HG03520 (cell line): Measurements from ENCODE around the gene DLX2.
"Not testable (repeated sequence)": the region's sequence is repeated elsewhere in the genome, so short reads cannot be mapped to it uniquely, and the experiment has no call there.

Experiments
- ATAC-seq: cut with Tn5 transposase; IDR thresholded peaks from one replicate; pipeline ENCODE4 v1.9.1; 2021; ENCODE audit warnings: mild to moderate bottlenecking, moderate library complexity; ENCODE audit not compliant: unreplicated experiment

The DLX2 gene

DNA sequence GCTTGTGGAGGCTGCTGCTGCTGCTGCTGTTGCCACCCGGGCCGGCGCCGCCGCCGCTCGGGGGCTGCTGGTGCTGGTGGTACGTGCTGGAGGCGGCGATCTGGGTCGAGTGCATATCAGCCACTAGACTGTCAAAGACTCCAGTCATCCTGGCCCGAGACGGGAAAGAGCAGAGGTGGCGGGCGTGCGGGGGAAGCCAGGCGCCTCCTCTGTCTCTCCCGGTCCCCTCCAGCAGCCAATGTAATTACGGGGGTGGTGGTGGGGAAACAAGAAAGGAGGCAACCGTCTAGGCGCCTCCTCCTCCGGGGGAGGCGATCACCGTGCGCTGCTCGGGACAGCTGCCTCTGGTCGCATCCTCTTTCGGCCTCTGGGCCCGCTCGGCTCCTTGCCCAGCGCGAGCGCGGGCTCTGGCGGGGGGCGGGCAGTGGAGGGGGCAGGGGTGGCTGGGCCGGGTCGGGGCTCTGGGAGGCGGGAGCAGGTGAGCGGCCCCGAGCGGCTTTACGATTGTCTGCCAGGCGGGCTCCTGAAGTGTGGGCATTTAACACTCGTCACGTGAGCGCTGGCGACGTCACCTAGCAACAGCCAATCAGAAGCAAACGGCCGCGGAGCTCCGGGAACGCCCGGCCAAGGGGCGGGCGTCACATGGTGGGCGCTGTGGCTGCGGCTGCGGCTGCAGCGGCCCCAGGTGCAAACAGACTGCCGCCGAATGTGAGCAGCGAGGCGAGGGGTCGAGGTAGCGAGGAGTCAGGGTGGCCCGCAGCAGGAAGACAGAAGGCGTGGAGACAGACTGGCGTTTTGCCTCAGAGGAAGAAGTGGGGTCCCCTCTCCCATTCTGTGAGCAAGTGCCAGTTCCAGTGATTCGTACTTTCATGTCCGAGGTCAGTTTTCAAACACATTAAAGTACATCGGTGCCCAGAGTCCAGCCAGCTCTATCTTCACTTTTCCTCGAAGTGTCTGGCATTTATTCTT is at the start of gene DLX2:
Gene DLX2, minus strand, starts transcription at position 510 of the 969 bp plus-strand sequence. Its CDS starts 362 bp downstream, at position 148.
- ATAC-seq, result peak; percentile 67

DNA sequence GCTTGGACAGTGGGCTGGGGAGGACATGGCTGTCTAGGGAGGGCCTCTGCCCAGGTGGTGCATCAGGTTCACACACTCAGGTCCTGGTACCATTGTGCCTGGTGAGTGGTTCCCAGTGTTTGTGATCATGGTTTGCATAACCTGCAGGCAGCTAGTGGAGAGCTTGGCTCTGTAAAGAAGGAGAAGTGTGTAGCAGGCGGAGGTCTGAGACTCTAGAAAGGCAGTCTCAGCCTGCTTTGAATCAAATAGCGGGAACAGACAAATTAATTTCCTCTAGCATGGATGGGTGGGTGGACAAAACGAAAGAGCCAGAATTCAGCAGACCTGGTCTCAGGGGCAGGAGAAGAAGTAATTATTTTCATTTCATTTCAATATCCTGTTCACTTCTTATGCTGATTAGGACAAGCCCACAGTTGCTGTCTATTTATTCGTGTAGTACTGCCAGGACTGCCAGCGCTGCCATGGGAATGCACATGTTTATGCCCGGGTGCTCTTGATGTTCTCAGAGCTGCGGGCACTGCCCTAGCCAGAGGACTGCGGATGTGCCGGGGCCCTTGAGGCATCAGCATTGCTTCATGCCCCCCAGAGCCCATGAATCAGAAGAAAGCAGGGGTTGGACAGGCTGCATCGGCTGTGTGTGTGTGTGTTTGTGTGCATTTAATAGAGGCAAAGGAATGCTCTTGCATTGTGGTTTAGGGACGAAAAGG is 45.4 kb upstream of the DLX2 start:
- ATAC-seq, result no peak

DNA sequence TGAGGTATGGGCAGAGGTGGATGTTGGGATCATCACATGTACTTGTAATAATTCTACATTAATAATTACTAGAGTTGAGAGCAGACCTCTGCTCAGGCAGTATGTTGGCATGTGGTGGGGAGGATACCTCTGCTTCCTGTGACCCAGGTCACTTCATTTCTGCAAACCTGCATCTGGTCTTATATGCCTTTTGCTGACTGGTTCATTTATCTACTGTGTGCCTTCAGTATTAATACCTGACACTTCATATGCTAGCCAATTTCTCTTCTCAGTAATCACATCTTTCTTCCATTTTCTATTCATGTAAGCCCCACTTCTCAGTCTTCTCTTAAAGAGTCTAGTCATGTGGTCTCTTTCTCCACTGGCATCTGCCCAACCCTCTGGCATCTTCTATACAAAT is 41.1 kb upstream of the DLX2 start:
- no peak for ATAC-seq

DNA sequence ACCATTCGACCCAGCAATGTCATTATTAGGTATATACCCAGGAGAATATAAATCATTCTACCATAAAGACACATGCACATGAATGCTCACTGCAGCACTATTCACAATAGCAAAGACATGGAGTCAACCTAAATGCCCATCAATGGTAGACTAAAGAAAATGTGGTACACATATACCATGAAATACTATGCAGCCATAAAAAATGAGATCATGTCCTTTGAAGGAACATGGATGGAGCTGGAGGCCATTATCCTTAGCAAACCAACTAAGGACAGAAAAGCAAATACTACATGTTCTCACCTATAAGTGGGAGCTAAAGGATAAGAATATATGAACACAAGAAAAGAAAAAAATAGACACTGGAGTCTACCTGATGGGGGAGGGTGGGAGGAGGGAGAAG is 36.0 kb upstream of the DLX2 start:
- not testable (repeated sequence) for ATAC-seq

DNA sequence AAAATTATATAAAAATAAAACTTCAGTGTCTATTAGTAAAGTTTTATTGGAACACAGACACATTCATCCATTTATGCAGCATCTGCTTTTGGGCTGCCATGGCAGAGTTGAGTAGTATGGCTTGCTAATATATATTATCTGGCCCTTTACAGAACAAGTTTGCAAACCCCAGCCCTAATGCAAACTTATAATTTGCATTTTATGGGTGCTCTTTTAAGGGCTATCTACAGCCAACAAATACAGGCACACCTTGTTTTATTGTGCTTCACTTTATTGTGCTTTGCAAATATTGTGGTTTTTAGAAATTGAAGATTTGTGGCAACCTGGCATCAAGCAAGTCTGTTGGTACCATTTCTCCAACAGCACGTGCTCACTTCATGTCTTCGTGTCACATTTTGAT is 35.2 kb upstream of the DLX2 start:
- no peak for ATAC-seq

DNA sequence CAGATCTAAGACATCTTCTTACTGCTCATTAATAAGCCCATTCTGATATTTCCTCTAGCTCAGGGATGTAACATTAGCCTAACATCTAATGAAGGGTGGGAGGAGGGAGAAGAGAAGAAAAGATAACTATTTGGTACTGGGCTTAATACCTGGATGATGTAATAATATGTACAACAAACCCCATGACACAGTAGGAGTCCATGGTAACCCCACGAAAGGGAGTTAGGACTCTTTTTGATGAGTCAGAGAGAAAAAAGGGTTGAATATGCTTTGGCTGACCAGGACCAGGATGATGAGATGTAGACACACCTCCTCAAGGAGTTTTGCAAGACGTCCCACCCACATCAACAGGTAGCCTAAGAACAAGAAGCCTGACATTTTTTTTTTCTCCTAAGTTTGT is 34.4 kb upstream of the DLX2 start:
- ATAC-seq, result no peak

DNA sequence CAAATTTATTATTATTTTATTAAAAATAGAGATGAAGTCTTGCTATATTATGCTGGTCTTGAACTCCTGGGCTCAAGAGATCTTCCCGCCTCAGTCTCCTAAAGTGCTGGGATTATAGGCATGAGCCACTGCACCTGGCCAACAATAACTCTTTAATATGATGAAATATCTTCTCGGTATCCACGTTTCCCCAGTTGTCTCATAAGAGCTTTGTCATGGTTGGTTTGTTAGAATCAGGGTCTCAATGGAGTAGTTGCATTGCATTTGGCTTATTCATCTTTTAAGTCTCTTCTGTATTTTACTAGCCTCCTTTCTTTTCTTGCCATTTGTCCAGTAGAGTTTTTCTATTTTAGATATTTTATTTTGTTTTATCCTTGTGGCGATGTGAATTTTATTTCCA is 32.7 kb upstream of the DLX2 start:
- ATAC-seq, result no peak

DNA sequence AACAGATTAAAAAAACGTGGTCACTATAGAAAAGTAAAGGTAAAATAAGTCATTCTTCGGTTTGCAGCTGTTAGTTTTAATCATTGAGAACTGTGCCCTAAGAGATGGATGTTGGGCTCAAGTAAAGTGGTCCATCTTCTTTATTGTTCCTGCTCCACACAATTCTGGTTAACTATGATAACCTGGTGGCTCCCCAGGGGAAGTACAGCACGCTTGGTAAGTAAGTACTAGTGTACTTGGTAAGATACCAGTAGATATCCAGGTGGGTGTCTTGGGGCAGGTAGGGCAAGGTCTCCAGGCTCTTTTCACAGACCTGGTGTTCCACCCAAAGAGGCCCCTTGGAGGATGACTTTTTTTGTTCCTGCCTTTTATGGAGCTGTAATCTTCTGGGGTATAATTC is 31.6 kb upstream of the DLX2 start:
- ATAC-seq, result no peak

DNA sequence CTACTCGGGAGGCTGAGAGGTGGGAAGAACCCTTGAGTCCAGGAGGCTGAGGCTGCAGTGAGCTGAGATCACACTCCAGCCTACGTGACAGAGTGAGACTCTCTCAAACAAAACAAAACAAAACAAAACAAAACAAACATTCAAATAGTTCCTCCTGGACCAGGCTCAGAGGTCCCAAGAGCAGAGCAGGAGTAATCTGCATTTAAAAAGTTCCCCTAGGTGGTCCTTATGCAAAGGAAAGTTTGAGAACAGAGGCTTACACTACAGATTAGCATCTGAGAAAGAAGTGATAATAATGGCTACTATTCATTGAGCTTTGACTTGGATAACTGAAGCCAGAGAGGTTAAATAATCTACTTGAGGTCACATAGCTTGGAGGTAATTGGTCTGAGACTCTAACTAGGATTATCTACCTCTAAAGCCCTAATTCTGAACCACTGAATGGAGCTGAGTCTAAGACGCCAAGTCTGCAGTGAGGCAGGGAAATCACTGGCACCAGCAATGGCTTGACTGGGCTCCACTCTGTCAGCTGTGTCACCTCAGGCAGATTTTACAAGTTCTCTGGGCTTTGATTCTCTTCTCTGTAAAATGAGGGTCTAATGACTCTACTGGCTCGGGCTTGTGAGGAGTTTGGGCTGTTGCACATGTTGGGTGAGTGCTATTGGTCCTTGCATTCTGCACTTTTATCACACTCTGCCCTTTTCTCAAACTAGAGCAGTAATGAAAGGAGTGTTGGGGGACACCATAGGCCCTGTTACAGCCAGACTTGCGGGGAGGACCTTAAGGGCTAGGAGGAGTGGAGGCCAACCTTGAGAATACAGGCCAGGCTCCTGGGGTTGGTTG is 29.2 kb upstream of the DLX2 start:
- ATAC-seq, result no peak

DNA sequence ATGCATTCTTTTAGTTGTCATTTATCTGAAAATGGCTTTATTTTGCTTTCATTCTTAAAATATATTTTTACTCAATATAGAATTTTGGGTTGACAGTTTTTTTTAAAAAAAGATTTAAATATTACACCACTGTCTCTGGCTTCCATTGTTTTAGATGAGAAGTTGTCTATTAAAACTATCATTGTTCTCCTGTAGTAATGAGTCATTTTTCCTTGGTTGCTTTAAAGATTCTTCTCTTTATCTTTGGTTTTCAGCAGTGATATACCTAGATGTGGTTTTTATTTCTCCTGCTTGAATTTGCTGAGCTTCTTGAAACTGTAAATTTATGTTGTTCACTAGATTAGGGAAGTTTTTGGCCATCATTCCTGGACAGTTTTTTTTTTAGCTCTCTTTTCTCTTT is 26.7 kb upstream of the DLX2 start:
- ATAC-seq, result no peak

DNA sequence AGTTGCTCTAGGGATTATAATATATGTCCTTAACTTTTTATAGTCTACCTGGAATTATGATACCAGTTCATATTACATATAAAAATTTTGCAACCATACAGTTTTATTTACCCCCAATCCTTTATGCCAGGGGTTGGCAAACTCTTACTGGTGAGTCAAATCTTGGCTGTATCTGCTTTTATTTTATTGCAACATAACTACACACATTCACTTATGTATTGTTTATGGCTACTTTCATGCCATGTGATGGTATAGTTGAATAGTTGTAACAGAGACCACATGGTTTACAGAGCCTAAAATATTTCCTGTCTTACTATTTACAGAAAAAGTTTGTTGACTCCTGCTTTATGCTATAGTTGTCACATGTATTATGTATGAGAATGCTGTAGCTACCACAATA is 25.8 kb upstream of the DLX2 start:
- no peak for ATAC-seq

DNA sequence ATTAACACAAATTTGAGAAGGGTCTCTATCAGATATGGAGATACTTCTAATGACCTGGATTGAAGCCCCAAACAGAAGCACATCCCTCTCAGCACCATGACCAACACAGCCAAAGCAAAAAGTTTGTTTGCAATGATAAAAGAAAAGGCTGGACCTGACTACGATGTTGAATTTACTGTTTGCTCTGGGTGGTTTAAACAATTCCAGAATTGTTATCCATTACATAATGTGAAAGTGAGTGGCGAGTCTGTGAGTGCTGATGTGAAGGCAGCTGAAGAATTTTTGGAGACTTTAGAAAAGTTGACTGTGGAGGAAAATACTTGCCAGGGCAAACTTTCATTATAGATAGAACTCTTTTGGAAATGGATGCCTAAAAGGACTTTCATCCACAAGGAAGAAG is 17.4 kb upstream of the DLX2 start:
- no peak for ATAC-seq

DNA sequence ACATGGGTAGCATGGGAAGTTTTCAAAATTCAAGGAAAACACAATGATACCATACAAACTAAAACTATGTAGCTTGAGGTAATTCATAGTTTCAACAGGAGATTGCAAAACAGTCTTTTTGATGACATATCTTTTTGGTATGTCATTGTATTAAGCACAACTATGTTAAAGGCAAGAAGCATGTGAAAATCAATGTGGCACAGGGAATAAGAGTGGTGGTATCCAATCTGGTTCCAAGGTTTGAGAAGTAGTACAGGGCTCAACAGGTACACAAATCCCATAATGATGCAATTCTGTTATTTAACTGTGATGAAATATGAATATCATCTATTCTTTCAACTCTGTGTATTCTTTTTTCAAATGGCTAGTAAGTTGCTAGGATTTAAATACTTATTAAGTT is 16.4 kb upstream of the DLX2 start:
- ATAC-seq, result no peak

DNA sequence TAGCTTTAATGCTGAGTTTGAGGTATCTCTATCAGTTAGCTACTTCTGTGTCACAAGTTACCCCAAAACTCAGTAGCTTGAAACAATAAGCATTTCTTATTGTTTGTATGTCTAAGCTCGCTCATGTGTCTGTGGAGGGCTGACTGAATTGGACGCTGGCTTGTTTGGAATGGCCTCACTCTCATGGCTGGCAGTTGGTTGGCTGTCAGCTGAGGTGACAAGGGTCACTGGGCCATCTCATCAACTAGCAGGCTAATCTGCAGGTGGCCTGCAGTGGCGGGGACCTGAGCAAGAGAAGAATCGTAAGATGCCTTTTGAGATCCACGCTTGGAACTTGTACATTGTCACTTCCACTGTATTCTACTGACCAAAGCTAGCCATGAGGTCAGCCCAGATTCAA is 13.4 kb upstream of the DLX2 start:
- no peak for ATAC-seq

DNA sequence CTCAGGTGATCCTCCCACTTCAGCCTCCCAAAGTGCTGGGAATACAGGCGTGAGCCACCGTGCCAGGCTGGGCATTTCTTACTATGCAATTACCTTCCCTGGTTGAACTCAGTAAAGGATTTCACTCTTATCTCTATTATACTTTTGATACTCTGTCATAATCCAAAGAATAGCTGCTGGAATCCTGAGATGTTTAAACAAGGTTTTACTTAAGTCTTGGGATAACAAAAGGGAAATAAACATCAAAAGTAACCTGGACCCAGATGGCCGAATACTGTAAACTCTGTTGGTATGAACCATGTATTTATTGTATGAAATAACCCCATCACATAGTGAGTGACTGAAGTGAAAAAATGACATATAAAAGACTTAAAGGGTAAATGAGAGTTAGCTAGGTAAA is 11.9 kb upstream of the DLX2 start:
- no peak for ATAC-seq

DNA sequence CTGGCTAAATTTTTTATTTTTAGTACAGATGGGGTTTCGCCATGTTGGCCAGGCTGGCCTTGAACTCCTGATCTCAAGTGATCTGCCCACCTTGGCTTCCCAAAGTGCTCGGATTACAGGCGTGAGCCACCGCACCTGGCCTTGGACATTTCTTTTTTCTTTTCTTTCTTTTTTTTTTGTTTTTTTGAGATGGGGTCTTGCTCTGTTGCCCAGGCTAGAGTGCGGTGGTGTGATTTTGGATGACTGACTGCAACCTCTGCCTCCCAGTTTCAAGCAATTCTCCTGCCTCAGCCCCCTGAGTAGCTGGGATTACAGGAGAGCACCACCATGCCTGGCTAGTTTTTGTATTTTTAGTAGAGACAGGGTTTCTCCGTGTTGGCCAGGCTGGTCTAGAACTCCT is 11.5 kb upstream of the DLX2 start:
- not testable (repeated sequence) for ATAC-seq

DNA sequence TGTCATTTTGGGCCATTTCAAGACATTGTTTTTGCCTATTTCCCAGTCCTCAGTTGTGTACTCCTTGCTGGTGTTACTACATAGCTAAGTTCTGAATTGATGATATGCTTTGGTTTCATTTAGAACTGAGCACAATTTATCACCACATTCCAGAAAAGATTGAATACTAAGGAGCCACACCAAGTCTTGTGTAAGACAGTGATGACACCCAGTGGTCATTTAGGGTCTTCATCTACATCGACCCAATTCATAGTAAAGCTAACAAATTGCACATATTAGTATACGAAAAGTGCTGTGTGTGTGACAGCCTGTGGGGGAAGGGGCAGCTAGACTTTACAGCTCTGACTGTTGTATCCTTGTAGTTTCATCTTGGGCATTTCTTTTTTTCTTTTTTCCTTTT is 10.9 kb upstream of the DLX2 start:
- ATAC-seq, result no peak

DNA sequence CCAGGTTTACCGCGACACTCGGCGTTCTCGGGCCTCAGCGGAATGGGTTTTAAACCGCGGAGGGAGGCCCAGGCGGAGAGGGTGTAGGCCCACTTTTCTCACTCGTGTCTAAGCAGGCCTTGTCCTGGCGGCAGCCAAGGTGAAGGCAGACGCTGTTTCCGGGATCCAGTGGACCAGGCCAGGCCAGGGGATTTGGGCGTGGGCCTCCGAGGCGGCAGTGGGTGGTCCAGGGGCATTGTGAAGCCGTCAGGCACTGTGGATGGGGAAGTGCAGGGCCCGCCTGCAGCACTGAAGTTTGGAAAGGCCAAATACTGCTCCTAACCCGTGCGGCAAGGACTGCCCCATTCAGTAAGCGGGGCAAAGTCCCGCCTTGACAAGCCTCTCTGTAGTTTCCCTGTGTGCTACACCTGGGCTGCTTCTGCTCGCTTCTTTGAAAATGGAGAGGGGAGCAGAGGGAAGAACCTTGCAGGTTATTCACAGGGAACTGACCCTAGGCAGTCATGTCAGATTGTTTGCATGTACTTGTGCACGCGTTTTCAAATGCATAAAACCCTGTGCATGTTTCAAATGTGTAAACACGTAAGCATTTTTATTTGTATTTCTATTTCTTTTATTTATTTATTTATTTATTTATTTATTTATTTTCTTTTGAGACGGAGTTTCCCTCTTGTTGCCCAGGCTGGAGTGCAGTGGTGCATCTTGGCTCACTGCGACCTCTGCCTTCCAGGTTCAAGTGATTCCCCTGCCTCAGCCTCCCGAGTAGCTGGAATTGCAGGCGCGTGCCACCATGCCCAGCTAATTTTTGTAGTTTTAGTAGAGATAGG is 7.5 kb upstream of the DLX2 start:
- ATAC-seq, result no peak

DNA sequence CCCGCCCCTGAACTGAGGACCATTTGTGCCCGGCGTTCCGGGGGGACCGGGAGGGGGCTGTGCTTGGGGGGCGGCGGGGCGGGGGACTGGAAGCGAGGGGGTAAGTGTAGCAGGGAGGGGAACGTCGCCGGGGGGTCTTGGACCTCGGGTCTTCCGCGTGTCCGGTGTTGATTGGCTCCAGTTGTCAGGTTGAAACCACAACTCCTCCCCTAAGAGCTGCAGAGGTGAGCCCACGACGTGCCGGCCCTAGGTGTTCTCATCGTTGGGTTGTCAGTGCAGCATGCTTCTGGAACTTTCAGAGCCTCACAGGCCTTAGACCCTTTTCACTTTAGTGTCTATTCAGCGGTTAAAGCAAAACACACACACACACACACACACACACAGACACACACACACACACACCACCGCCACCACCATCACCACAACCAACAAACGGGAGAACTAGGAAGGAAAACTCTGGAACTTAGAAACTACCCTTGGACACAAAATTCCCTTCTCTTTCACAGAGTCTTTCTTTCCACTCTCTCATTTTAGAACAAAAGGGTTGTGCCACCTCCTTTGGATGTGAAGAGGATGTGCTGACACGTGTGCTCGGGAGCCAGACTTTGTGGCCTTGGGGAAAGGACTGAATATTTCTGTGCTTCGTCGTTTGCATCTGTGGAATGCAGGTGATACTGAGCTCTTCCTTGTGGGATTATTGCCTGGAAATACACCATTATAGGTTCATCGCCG is 6.7 kb upstream of the DLX2 start:
- no peak for ATAC-seq

DNA sequence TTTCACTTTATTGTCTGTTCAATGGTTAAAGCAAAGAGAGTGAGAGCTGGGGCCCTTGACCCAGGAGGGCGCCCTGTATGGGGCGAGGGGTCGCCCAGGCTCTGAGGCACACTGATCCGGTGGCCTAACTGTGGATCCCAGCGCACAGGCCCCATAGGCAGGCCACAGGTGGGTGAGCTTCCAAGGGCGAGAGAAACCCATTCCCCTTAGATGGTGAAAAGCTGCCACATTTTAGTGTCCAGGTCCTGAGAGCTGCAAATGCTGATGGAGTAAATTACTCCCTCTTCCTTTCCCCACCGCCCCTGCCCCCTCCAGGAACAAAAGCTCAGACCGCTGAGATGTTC is 5.9 kb upstream of the DLX2 start:
- no peak for ATAC-seq
